ENCODE results near the gene ARID4A. TPM values are rescaled to one million over a fixed set of nuclear protein-coding genes. Genes with fewer than 3 reads are reported as not detected.

ARID4A gene
- polyA plus RNA-seq, 3 donors: 6.5 to 13.2 (median 10.5) TPM

DNA sequence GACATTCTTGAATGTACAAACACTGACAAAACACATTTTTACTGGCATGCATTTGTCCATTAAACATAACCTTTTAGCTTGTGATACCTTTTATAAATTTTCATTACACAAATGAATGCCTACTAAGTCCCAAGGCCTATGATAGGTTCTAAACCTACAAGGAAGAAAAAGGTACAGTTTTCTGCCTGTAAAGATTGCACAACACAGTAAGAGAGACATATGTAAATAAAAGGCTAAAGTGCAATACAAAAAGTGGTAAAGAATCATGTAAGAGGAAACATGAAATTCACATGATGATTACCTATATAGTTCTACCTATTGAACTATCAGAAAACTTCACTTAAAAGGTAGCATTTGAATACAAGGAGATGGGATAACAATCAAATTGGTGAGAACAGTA is 14.6 kb upstream of the ARID4A start:
- intact Hi-C loops (cut with micrococcal nuclease): loop anchor here in 1 of 2 donors (5.0 kb wide), 1 partner anchor 41 kb away; the partner anchor contains the start of gene PSMA3
- Histone ChIP-seq H3K27ac (ENCODE audit: low read depth in 1 of 2, low read length in 2 of 2) (peak overlapping the region in 1 of 2 donors; percentile 95), H3K79me2 (ENCODE audit: insufficient read depth, low read length) (peaks cover 88% of the 10 kb centered on the region), H3K4me2 (replicated peaks; ENCODE audit: extremely low read depth, low read length, poor library complexity, severe bottlenecking) (no peak overlapping the region), H3K4me1 (ENCODE audit: control insufficient read depth in 1 of 2, insufficient read depth in 2 of 2, low read length in 2 of 2) (peaks cover 18 to 25% of the 10 kb centered on the region in 2 donors), H3K27me3 (ENCODE audit: control insufficient read depth in 2 of 2, insufficient read depth in 2 of 2, low read length in 2 of 2) (no peaks in the 10 kb centered on the region), H4K20me1 (ENCODE audit: insufficient read depth, low read length) (peaks cover 90% of the 10 kb centered on the region), H3K36me3 (replicated peaks in 1 of 2; ENCODE audit: control insufficient read depth in 1 of 2, insufficient read depth in 2 of 2, low read length in 2 of 2) (peaks cover 50 to 82% of the 10 kb centered on the region in 2 donors), H3K9me3 (replicated peaks in 1 of 2; ENCODE audit: control insufficient read depth in 1 of 2, insufficient read depth in 1 of 2, low read length in 2 of 2) (no peaks in the 10 kb centered on the region), H2AFZ (ENCODE audit: insufficient read depth, low read depth, low read length, poor library complexity, severe bottlenecking) (no peak overlapping the region), H3K9ac (ENCODE audit: insufficient read depth, low read length, poor library complexity, severe bottlenecking) (no peak overlapping the region), H3K4me3 (replicated peaks in 1 of 3; ENCODE audit: low read depth in 2 of 3, low read length in 3 of 3) (no peak overlapping the region)
- H3K9me3 Mint-ChIP-seq: no peaks in the 10 kb centered on the region
- H3K36me3 Mint-ChIP-seq: peaks cover 63 to 83% of the 10 kb centered on the region in 2 donors
- H3K27me3 Mint-ChIP-seq (ENCODE audit: low read depth in 3 of 3): no peaks in the 10 kb centered on the region
- DNase-seq: no peak
- TF ChIP-seq, protein P1, sequence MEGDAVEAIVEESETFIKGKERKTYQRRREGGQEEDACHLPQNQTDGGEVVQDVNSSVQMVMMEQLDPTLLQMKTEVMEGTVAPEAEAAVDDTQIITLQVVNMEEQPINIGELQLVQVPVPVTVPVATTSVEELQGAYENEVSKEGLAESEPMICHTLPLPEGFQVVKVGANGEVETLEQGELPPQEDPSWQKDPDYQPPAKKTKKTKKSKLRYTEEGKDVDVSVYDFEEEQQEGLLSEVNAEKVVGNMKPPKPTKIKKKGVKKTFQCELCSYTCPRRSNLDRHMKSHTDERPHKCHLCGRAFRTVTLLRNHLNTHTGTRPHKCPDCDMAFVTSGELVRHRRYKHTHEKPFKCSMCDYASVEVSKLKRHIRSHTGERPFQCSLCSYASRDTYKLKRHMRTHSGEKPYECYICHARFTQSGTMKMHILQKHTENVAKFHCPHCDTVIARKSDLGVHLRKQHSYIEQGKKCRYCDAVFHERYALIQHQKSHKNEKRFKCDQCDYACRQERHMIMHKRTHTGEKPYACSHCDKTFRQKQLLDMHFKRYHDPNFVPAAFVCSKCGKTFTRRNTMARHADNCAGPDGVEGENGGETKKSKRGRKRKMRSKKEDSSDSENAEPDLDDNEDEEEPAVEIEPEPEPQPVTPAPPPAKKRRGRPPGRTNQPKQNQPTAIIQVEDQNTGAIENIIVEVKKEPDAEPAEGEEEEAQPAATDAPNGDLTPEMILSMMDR (IDR thresholded peaks at IDR 0.05): no peak
- H3K4me3 Mint-ChIP-seq: no peak overlapping the region
- peaks cover 29% of the 10 kb centered on the region for H3K4me1 Mint-ChIP-seq
- peak overlapping the region in 1 of 7 donors; percentile 67 for H3K27ac Mint-ChIP-seq

DNA sequence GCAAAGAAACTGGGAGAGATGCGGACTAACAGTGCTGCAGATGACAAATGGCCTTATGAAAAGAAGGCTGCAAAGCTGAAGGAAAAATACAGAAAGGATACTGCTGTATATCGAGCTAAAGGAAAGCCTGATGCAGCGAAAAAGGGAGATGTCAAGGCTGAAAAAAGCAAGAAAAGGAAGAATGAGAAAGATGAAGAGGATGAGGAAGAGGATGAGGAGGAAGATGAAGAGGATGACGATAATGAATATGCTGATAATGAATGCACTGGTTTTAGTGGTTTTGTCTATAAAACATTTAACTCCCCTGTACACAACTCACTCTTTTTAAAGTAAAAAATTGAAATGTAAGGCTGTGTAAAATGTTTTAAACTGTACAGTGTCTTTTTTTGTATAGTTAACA is 13.2 kb upstream of the ARID4A start:
- intact Hi-C loops (cut with micrococcal nuclease): no loop called here
- Histone ChIP-seq H3K4me2 (replicated peaks; ENCODE audit: extremely low read depth, low read length, poor library complexity, severe bottlenecking) (no peak overlapping the region), H3K36me3 (replicated peaks in 1 of 2; ENCODE audit: control insufficient read depth in 1 of 2, insufficient read depth in 2 of 2, low read length in 2 of 2) (peaks cover 54 to 82% of the 10 kb centered on the region in 2 donors), H4K20me1 (ENCODE audit: insufficient read depth, low read length) (peaks cover 93% of the 10 kb centered on the region), H3K79me2 (ENCODE audit: insufficient read depth, low read length) (peaks cover 88% of the 10 kb centered on the region), H3K27ac (ENCODE audit: low read depth in 1 of 2, low read length in 2 of 2) (peak overlapping the region in 1 of 2 donors; percentile 95), H3K9ac (ENCODE audit: insufficient read depth, low read length, poor library complexity, severe bottlenecking) (no peak overlapping the region), H3K27me3 (ENCODE audit: control insufficient read depth in 2 of 2, insufficient read depth in 2 of 2, low read length in 2 of 2) (no peaks in the 10 kb centered on the region), H2AFZ (ENCODE audit: insufficient read depth, low read depth, low read length, poor library complexity, severe bottlenecking) (no peak overlapping the region), H3K4me3 (replicated peaks in 1 of 3; ENCODE audit: low read depth in 2 of 3, low read length in 3 of 3) (no peak overlapping the region), H3K4me1 (ENCODE audit: control insufficient read depth in 1 of 2, insufficient read depth in 2 of 2, low read length in 2 of 2) (peaks cover 18 to 25% of the 10 kb centered on the region in 2 donors), H3K9me3 (replicated peaks in 1 of 2; ENCODE audit: control insufficient read depth in 1 of 2, insufficient read depth in 1 of 2, low read length in 2 of 2) (no peaks in the 10 kb centered on the region)
- H3K4me1 Mint-ChIP-seq: peaks cover 31% of the 10 kb centered on the region
- H3K27me3 Mint-ChIP-seq (ENCODE audit: low read depth in 3 of 3): no peaks in the 10 kb centered on the region
- no peak overlapping the region for H3K4me3 Mint-ChIP-seq
- DNase-seq: no peak
- no peaks in the 10 kb centered on the region for H3K9me3 Mint-ChIP-seq
- peak overlapping the region in 1 of 7 donors; percentile 31 for H3K27ac Mint-ChIP-seq
- H3K36me3 Mint-ChIP-seq: peaks cover 69 to 84% of the 10 kb centered on the region in 2 donors
- 98% methylated on average over 3 of the region's 4 CpGs for WGBS (ENCODE audit: insufficient coverage)
- TF ChIP-seq, protein P1 (IDR thresholded peaks at IDR 0.05): no peak

Data from CD14-positive monocyte (primary cell).